GM18517 (cell line): ENCODE measurements around the gene CHMP6.

Source experiments
- ATAC-seq: cut with Tn5 transposase; IDR thresholded peaks from one replicate; pipeline ENCODE4 v1.9.1; 2021; ENCODE audit warnings: mild to moderate bottlenecking, moderate library complexity; ENCODE audit not compliant: unreplicated experiment

The CHMP6 gene

GRCh38 chr17:80956321-80957190, 35.1 kb upstream of the CHMP6 start:
- no peak for ATAC-seq

DNA sequence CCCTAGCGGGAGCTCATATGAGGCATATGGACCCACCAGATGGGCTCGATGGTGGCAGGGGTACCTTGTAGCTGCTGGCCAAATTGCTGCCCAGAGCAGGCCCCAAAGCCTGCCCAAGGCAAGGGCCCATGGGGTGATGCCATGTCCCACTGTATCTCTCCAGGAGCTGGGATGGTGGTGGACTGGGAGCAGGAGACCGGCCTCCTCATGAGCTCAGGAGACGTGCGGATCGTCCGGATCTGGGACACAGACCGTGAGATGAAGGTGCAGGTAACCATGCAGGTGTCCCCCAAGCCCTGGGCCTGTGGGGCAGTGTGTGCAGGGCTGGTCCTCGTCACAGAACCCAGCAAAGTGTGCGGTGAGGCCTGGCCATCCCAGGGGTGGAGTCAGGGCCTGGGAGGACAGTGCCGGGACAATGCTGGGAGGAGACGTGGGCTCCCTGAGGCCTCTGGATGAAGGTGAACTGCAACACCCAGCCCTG, 34.1 kb upstream of the CHMP6 start:
- no peak for ATAC-seq

DNA sequence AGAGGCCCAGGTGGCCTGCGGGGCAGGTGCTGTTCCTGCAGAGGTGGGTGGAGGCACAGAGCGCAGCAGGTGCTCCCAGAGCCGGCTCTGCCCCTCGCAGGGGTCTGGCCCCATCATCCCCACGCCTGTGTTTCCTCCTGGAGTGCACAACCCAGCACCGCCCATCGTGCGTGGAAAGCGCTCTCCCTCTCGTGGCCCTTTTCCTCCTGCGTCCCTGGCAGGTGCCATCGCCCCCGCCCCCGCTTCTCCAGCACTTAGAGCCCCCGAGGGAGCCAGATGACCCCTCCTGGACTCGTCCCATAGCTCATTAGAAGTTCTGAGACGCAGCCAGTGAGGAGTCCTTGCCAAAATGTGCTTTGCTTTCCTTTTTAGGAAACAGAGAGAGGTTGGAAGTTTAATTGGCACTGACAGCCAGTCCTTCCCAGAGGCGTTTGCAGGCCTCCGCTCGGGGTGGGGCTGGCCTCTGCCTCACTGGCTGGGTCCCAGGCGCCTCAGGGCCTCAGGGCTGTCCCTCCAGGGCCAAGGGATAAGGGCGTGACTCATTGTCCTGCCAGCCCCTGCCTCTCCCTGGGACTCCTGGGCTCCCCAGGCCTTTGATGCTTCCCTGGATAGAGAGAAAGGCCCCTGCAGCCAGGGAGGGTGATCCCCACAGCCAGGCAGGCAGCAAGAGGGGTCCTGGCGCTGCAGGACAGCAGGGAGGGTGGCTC, 32.2 kb upstream of the CHMP6 start:
- ATAC-seq = no peak

- ATAC-seq = no peak
Measured at GRCh38 chr17:80960037-80960796, 31.4 kb upstream of the CHMP6 start.

- ATAC-seq = no peak
Measured at GRCh38 chr17:80960797-80961452, 30.7 kb upstream of the CHMP6 start.

DNA sequence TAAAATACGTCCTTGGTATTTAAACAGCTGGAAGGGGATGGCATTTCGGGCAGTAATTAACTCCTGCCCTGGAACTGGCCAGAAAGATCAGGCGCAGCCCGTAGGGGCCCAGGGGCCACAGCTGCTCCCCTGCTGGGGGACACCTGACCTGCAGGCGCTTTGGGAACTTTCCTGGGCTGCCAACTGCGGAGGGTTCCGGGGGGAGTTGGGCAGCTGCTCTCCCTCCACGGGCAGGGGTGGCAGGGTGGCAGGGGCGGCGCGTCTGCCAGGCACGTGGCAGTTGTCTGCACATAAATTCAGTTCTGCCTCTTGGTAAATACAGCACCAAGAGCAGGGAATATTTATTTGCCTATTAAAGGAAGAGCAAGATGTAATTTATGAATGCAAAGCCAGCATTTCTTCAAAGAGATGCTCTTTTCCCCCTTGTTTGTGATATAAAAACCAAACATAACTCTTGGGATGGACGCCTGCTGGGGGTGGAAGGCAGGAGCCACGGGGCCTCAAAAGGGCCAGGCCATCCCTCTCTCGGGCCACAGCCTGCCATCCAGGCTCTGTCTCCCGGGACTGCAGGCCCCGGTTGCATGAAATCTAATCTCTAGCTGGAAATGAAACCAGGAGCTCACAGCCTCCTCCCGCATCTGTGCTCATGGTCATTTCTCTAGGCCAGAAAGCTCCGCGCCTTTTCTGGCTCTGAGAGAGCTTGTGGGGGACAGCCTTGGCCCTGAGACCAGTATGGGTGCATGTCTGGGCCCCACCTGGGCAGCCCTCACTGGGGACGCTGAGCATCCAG, 29.9 kb upstream of the CHMP6 start:
- ATAC-seq = no peak

DNA sequence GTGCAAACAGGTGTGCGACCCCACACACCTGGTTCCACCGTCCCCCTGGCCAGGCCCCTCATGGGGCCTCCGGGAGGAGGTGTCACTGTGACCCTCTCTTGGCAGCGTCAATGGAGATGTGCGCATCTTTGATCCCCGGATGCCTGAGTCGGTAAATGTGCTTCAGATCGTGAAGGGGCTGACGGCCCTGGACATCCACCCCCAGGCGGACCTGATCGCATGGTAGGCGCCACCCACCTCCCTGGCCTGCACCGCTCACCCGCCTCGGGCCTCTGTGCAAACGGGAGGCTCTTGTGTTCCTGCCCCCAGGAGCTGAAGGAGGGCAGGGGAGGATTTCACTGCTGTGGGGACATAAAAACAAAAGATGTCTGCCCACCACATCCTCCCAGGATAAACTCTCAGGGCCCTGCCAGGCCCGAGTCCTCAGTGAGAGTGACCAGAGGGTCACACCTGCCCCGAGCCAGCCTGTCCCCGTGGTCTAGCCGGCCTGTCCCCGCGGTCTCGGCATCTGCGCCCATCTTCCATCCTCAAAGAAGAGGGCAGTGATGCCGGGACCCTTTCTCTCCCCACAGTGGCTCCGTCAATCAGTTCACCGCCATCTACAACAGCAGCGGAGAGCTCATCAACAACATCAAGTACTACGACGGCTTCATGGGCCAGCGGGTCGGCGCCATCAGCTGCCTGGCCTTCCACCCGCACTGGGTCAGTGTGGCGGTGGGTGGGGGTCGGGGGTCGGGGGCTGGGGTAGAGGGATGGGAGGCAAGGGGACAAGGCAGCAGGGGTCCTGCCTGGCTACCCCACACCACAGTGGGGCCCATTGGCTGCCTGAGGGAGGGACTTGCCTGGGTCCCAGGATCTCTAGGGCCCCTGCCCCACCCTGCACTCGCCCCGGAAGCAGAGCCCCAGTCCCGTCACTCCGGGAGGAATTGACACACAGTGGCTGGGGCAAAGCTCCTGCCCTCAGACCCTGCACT, 29.0 kb upstream of the CHMP6 start:
- no peak for ATAC-seq

DNA sequence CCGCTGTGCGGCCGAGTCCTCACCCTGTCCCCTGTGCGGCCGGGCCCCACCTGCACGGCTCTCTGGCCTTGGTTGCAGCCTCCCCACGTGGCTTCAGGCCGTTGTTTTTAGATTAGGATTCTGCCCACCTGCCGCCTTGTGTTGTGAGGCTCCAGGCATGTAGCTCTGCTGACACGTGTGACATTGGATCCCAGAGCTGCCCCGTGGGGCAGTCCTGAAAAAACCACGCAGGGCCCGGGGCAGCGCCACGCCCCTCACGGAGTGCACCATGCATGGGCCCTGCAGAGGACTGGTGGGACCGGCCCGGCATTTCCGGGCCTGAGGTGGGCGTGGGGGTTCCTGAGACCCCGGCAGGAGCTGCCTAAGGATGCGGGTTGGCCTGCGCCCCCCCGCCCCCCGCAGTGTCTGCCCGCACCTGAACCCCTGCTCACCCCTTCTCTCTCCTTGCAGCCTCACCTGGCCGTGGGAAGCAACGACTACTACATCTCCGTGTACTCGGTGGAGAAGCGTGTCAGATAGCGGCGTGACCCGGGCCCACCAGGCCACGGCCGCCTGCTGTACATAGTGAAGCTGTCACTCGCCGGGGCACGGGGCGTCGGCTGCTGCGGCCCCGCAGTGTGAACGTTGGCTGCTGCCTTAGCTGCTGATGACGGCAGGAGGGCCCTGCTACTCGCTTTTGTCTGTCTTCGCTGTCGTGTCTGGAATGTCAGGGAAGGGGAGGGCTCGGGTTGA, 27.7 kb upstream of the CHMP6 start:
- ATAC-seq = no peak

DNA sequence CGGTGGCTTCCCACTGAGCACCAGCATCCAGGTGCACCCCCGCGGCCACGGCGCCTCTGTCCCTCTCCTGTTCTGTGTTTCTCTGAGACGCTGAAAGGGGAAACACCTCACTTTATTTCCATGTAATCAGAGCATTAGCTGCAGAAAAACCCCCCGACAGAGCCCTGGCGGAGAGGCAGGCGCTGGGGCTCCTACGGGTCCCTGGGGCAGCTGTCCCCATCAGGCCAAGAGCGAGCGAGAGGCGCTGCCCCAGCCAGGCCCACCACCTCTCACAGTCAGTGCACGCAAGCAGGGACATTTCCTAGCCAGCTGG, 27.1 kb upstream of the CHMP6 start:
- no peak for ATAC-seq

GRCh38 chr17:80964859-80965580, 26.6 kb upstream of the CHMP6 start:
- ATAC-seq = no peak

- no peak for ATAC-seq
Measured at GRCh38 chr17:80965606-80966005, 26.0 kb upstream of the CHMP6 start.

DNA sequence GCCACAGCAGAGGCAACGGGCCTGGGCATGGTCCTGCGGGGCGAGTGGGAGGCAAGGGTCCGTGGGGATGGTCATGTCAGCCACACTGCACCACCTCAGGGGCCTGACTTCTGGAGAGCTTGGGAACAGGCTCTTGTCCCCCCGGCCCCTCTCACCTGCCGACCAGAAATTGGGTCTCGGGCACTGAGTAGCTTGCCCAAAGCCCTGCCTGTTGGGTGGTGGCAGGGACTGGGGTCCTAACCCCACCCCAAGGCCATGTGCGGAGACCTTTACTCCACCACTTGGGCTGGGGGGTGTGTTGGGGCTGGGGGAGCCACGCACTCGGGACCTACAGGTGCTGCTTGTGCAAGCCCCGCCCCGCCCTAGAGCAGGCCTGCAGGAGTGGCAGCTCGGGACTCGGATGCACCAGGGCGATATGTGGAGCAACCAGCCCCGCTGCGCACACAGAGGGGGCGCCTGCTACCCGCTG, 24.2 kb upstream of the CHMP6 start:
- ATAC-seq = no peak

DNA sequence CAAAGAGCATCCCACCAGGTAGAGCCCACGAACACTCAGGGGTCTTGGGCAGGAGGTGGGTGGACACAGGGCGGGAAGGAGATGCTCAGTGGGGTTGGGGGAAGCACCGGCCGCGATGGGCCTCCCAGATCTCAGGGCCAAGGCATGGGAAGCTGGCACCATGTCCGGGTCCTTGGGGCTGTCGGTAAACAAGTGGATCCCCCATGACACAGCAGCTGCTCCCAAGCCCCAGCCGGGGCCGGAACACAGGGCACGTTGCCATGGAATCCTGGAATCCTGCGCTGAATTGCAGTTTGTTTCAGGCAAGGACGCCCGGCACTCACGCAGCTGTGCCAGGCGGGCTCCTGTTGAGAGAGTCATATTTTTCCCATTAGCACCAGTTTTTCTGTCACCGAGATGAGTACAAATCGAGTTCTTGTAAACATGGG, 23.0 kb upstream of the CHMP6 start:
- no peak for ATAC-seq

GRCh38 chr17:80969030-80969673, 22.5 kb upstream of the CHMP6 start:
- no peak for ATAC-seq

GRCh38 chr17:80969674-80970043, 22.0 kb upstream of the CHMP6 start:
- no peak for ATAC-seq

DNA sequence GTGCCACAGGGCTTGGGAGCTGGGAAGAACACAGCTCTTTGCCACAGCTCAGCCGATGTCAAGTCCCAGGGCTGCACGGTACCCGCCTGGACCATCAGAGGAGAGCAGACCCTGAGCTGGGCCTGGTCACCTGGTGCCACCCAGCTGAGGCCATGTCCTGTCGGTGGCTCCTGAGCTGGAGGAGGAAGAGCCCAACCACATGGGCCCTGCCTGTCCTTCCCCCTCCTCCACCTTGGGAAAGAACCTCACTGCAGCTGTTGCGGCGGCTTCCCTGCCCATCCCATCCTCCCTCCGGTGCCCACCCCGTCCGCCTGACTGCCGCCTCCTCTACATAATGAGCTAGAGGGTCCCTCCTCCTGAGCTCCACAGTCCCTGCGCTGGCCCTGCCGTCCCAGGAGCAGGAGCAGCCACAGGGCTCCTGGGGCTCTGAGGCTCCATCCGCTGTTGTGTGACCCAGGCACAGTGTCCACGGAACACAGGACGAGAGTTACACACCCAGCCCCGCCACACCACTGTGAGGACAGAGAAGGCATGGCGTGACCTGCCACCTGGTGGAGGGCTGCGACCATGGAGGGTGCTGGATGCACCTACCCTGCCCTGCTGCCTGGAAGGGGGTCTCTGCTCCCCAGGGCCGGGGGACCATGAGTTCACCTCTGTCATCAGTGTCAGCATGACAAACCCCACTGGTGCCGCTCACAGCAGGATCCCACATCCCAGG, 21.4 kb upstream of the CHMP6 start:
- ATAC-seq = no peak
